EH (cell line): Measurements from ENCODE around the gene RAB3IP.
"Not testable (repeated sequence)": the region's sequence is repeated elsewhere in the genome, so short reads cannot be mapped to it uniquely, and the experiment has no call there.

Source experiments
- DNase-seq: peaks from one replicate; pipeline ENCODE4 v3.0.0-alpha.2; 2015; ENCODE audit warnings: low read depth

RAB3IP gene

GRCh38 chr12:69835081-69835480 lies 96.4 kb downstream of the RAB3IP start:
- DNase-seq = no peak

GRCh38 chr12:69836015-69836414 lies 97.4 kb downstream of the RAB3IP start:
- no peak for DNase-seq

GRCh38 chr12:69837191-69837590 lies 98.5 kb downstream of the RAB3IP start:
- DNase-seq = no peak

- DNase-seq = no peak
These were observed 99.2 kb downstream of the RAB3IP start for GRCh38 chr12:69837657-69838415.

- DNase-seq = no peak
These were observed 102.1 kb downstream of the RAB3IP start for GRCh38 chr12:69840727-69841126.

GRCh38 chr12:69843608-69844007 lies 104.9 kb downstream of the RAB3IP start:
- no peak for DNase-seq

- no peak for DNase-seq
These were observed 105.8 kb downstream of the RAB3IP start for GRCh38 chr12:69844416-69844815.

- DNase-seq = no peak
These were observed 106.2 kb downstream of the RAB3IP start for GRCh38 chr12:69844836-69845235.

- no peak for DNase-seq
These were observed 108.3 kb downstream of the RAB3IP start for GRCh38 chr12:69846976-69847375.

GRCh38 chr12:69851976-69852375 lies 113.3 kb downstream of the RAB3IP start:
- DNase-seq = peak; percentile 11

- not testable (repeated sequence) for DNase-seq
These were observed 114.7 kb downstream of the RAB3IP start for GRCh38 chr12:69853176-69853961.

- no peak for DNase-seq
These were observed 128.0 kb downstream of the RAB3IP start for GRCh38 chr12:69866698-69867097.

- DNase-seq = no peak
These were observed 130.0 kb downstream of the RAB3IP start for GRCh38 chr12:69868695-69869094.

GRCh38 chr12:69872804-69873203 lies 134.1 kb downstream of the RAB3IP start:
- DNase-seq = no peak
